GM23248 (cell line): ENCODE data around the gene MPPED1.

Experiments used
- EZH2 ChIP-seq: fragments of 200-600 bp; sonication (generic); IDR thresholded peaks from 2 replicates; pipeline ENCODE4 v1.6.1; 2018; ENCODE audit warnings: antibody characterized with exemption, mild to moderate bottlenecking; ENCODE audit not compliant: insufficient read depth, poor library complexity, severe bottlenecking
- EZH2phosphoT487 ChIP-seq: fragments of 200-600 bp; sonication (generic); IDR thresholded peaks from 2 replicates; pipeline ENCODE4 v1.6.1; 2018; ENCODE audit warnings: antibody characterized with exemption, moderate library complexity, mild to moderate bottlenecking, low read depth; ENCODE audit not compliant: insufficient read depth

DNA sequence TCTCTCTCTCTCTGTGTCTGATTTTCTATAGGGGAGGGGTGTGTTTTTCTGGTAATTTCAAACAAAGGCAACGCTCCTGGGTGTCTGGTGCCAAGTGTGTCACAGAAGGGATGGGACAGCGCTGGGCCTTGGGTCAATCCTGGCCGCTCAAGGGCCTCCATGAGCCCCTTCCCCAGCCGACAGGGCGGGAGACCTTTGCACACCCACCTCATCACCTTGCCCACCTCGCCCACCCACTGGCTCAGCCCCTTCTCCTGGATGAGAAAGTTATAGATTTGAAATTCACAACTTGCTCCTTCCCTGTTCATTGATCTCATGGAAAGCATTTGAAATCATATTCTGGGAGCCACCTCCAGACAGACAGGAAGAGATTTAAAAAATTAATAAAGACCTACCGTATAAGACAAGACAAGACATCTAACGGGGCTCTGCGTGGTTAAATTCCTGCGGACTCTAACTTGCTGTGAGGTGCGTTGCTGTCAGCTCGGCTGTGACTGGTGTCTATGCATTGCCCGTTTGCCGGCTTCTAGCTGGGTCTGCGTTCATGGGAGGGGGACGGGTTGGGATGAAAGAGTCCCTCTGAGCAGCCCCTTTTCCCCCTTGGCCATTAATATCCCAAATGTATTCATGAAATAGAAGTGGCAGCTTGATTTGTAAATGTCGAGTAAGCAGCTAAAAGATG, 27.0 kb downstream of the MPPED1 start:
- TF ChIP-seq EZH2 = no peak
- no peak for TF ChIP-seq EZH2phosphoT487
